Endothelial cell of umbilical vein (primary cell): ENCODE measurements around the gene RMND1. TPM values are rescaled to one million over a fixed set of nuclear protein-coding genes. Genes with fewer than 3 reads are reported as not detected.

ENCODE experiments used
- BruUV-seq: library from RNA; stranded (reverse); fragments of 400-500 nt; replicated peaks from 2 replicates; lab custom pipeline; 2021; lab: Mats Ljungman, UMichigan
- CTCF ChIA-PET: fragments of 300-600, 350-600 bp; sonication (Branson Sonifier 250); formaldehyde crosslinking; loops from one replicate; lab custom pipeline; 2021; ENCODE audit warnings: antibody characterized with exemption, inconsistent platforms; lab: Charles Lee
- POLR2A ChIA-PET: fragments of 300-600, 350-600 bp; sonication (Branson Sonifier 250); formaldehyde crosslinking; loops from one replicate; lab custom pipeline; 2021; ENCODE audit warnings: antibody characterized with exemption, inconsistent platforms; lab: Charles Lee
- DNase-seq: peaks from one replicate; pipeline ENCODE4 v3.0.0-alpha.2; 2011; ENCODE audit warnings: low read depth, low spot score
- FAIRE-seq: peaks from 2 replicates; lab custom pipeline; 2011; peaks lifted over from hg19 to GRCh38; lab: Jason Lieb, UNC
- H2AFZ ChIP-seq: 2 replicates; pipeline ENCODE4 v1.6.0; 2012; ENCODE audit warnings: low read depth, low read length, control low read depth, inconsistent platforms
- H3K27ac ChIP-seq: 2 replicates; pipeline ENCODE4 v1.5.1; 2011; ENCODE audit warnings: low read depth, mild to moderate bottlenecking, control low read depth, low read length, moderate library complexity; ENCODE audit not compliant: insufficient read depth
- H3K27me3 ChIP-seq, 2 experiments: 2 replicates each; pipeline versions ENCODE4 v1.6.0 to v1.6.1; 2011; ENCODE audit warnings: low read length in 2 of 2, mixed read lengths in 1 of 2; ENCODE audit not compliant: control insufficient read depth in 2 of 2, insufficient read depth in 2 of 2
- H3K36me3 ChIP-seq, 2 experiments: 2 replicates in 1 of 2; 3 replicates in 1 of 2; pipeline ENCODE4 v1.5.1; 2011; ENCODE audit warnings: low read length in 2 of 2, mild to moderate bottlenecking in 1 of 2, moderate library complexity in 1 of 2; ENCODE audit not compliant: control insufficient read depth in 2 of 2, insufficient read depth in 2 of 2; ENCODE audit errors: extremely low read depth in 1 of 2
- H3K4me1 ChIP-seq: 3 replicates; pipeline ENCODE4 v1.5.1; 2011; ENCODE audit warnings: mild to moderate bottlenecking, low read length; ENCODE audit not compliant: control insufficient read depth, insufficient read depth; ENCODE audit errors: extremely low read depth
- H3K4me2 ChIP-seq: 2 replicates; pipeline ENCODE4 v1.6.1; 2011; ENCODE audit warnings: low read length, control low read depth, mixed read lengths; ENCODE audit not compliant: insufficient read depth
- H3K4me3 ChIP-seq, 3 experiments: fragments of 200-600 bp in 1 of 3; sonication (generic), shearing (Covaris generic) in 1 of 3; replicated peaks in 1 of 3; 2 replicates each; pipeline ENCODE4 v1.5.1; 2011 to 2016; ENCODE audit warnings: control low read depth in 3 of 3, low read length in 3 of 3, mild to moderate bottlenecking in 2 of 3, inconsistent platforms in 1 of 3, low read depth in 1 of 3, moderate library complexity in 1 of 3; ENCODE audit not compliant: insufficient read depth in 1 of 3
- H3K79me2 ChIP-seq: 2 replicates; pipeline ENCODE4 v1.6.0; 2012; ENCODE audit warnings: low read length, inconsistent platforms; ENCODE audit not compliant: control insufficient read depth, insufficient read depth
- H3K9ac ChIP-seq: replicated peaks from 2 replicates; pipeline ENCODE3; 2011; ENCODE audit warnings: low read length, control low read depth; ENCODE audit not compliant: insufficient read depth; ENCODE audit errors: extremely low read depth
- H3K9me1 ChIP-seq: replicated peaks from 3 replicates; pipeline ENCODE4 v1.6.0; 2011; ENCODE audit warnings: mild to moderate bottlenecking, low read length; ENCODE audit not compliant: control insufficient read depth, insufficient read depth; ENCODE audit errors: extremely low read depth
- H3K9me3 ChIP-seq: replicated peaks from 2 replicates; pipeline ENCODE4 v1.5.1; 2012; ENCODE audit warnings: low read length, inconsistent platforms; ENCODE audit not compliant: control insufficient read depth, insufficient read depth
- H4K20me1 ChIP-seq: replicated peaks from 2 replicates; pipeline ENCODE3; 2011; ENCODE audit warnings: mild to moderate bottlenecking, low read length; ENCODE audit not compliant: control insufficient read depth, insufficient read depth; ENCODE audit errors: extremely low read depth
- CTCF ChIP-seq, 2 donors: IDR thresholded peaks; 1 replicate in 1 of 2; 2 replicates in 1 of 2; pipeline ENCODE4 v1.5.1; 2011; ENCODE audit warnings: low read length in 2 of 2, mild to moderate bottlenecking in 2 of 2, moderate library complexity in 2 of 2, control low read depth in 1 of 2, inconsistent platforms in 1 of 2, low read depth in 1 of 2; ENCODE audit not compliant: insufficient read depth in 1 of 2; ENCODE audit errors: extremely low read depth in 1 of 2
- EZH2 ChIP-seq: IDR thresholded peaks from 2 replicates; pipeline ENCODE4 v1.6.1; 2012; ENCODE audit warnings: borderline replicate concordance, low read depth, mild to moderate bottlenecking, moderate library complexity, low read length, inconsistent platforms; ENCODE audit not compliant: severe bottlenecking
- FOS ChIP-seq: IDR thresholded peaks from 2 replicates; pipeline ENCODE4 v1.6.1; 2011; ENCODE audit warnings: mild to moderate bottlenecking, low read length, moderate library complexity, borderline replicate concordance; ENCODE audit not compliant: insufficient read depth
- GATA2 ChIP-seq: IDR thresholded peaks from 2 replicates; pipeline ENCODE4 v1.7.0; 2011; ENCODE audit warnings: low read depth, mild to moderate bottlenecking, moderate library complexity, mixed read lengths, low read length; ENCODE audit not compliant: insufficient read length, insufficient read depth
- MAX ChIP-seq: IDR thresholded peaks from 2 replicates; pipeline ENCODE4 v1.6.1; 2011; ENCODE audit not compliant: insufficient read depth, insufficient read length
- MYC ChIP-seq: IDR thresholded peaks from one replicate; pipeline ENCODE4 v1.6.1; 2011; ENCODE audit warnings: mild to moderate bottlenecking, low read depth, low read length
- POLR2A ChIP-seq: IDR thresholded peaks from 2 replicates; pipeline ENCODE4 v1.6.1; 2012; ENCODE audit warnings: low read depth, mild to moderate bottlenecking, control low read depth, low read length
- POLR2AphosphoS5 ChIP-seq: IDR thresholded peaks from 2 replicates; pipeline ENCODE4 v1.6.1; 2012; ENCODE audit warnings: low read depth, mild to moderate bottlenecking, control low read depth, low read length, moderate library complexity; ENCODE audit not compliant: insufficient read depth
- dilution Hi-C: fragments of 300-500 bp; cut with MboI; formaldehyde crosslinking; loops from one replicate; pipeline ENCODE4 v1.15.0; 2019; ENCODE audit warnings: low sequenced_read_pairs; ENCODE audit not compliant: extremely low pct_ligation_motif_present
- intact Hi-C: fragments of 100-400 bp; cut with micrococcal nuclease; formaldehyde crosslinking; loops from one replicate; pipeline ENCODE4 v1.10.0; 2022
- polyA plus RNA-seq, 4 experiments: library from polyadenylated mRNA; depleted of rRNA in 3 of 4; stranded (reverse) in 3 of 4; unstranded in 1 of 4; fragments of >200 nt; gene quantifications; 2 replicates each; pipeline versions ENCODE4 v1.2.1 to v1.2.3, GENCODE V29; 2011 to 2012; ENCODE audit warnings: missing spikeins in 1 of 4
- total RNA-seq: library from RNA; stranded (reverse); gene quantifications from 2 replicates; pipeline ENCODE4 v1.2.3, GENCODE V29; 2021

Gene RMND1
- total and polyA plus RNA-seq, 2 donors (not counting 3 experiments of a cell fraction or from before 2014, with no cell fraction given) = 6.3 to 21.4 TPM

- H3K27ac ChIP-seq = no peak overlapping the region
- H3K4me1 ChIP-seq = peaks cover 4% of the 10 kb centered on the region
- FAIRE-seq (no peak), DNase-seq (no peak)
- dilution Hi-C loops (no loop called here), intact Hi-C loops (no loop called here)
- H3K9me1 ChIP-seq = no peaks in the 10 kb centered on the region
- H3K9ac ChIP-seq = no peak overlapping the region
- H3K36me3 ChIP-seq = no peaks in the 10 kb centered on the region
- ChIA-PET POLR2A (no interaction called here), CTCF (no interaction called here)
- no peak overlapping the region for H3K4me3 ChIP-seq
- TF ChIP-seq POLR2AphosphoS5 (no peak), POLR2A (no peak), EZH2 (no peak), MAX (no peak), FOS (no peak), CTCF (IDR thresholded peaks at IDR 0.05; ENCODE audit: extremely low read depth in 1 of 2, insufficient read depth in 1 of 2, low read depth in 1 of 2, low read length in 2 of 2) (no peak), MYC (no peak), GATA2 (no peak)
- H3K9me3 ChIP-seq = no peaks in the 10 kb centered on the region
- H4K20me1 ChIP-seq = no peaks in the 10 kb centered on the region
- H3K27me3 ChIP-seq = no peaks in the 10 kb centered on the region
- H3K4me2 ChIP-seq = no peak overlapping the region
- no TSS peak for BruUV-seq
- H2AFZ ChIP-seq = no peak overlapping the region
- peaks cover 59% of the 10 kb centered on the region for H3K79me2 ChIP-seq
Measured at GRCh38 chr6:151379933-151380847, 71.7 kb downstream of the RMND1 start.
